Ovary (tissue), 9 donors: ENCODE results near the gene SETD6. TPM values are rescaled to one million over a fixed set of nuclear protein-coding genes. Genes with fewer than 3 reads are reported as not detected.
A peak's percentile ranks its signal among the peaks of the same experiment; 100 is the strongest.

Experiments
- DNase-seq, 5 donors: peaks; one replicate each; pipeline ENCODE4 v3.0.0-alpha.2; 2019 to 2020
- H3K27ac ChIP-seq, 2 donors: fragments of 200-600 bp; one replicate each; pipeline versions ENCODE4 v1.5.1 to v1.8.0; 2019 to 2022
- H3K27me3 ChIP-seq: fragments of 200-600 bp; one replicate; pipeline ENCODE4 v1.8.0; 2022
- H3K36me3 ChIP-seq: fragments of 200-600 bp; sonication (generic); one replicate; pipeline ENCODE4 v1.5.1; 2019
- H3K4me1 ChIP-seq: one replicate; pipeline ENCODE4 v1.8.1; 2013; ENCODE audit warnings: mild to moderate bottlenecking, moderate library complexity; ENCODE audit not compliant: insufficient read depth
- H3K4me3 ChIP-seq: fragments of 200-600 bp; sonication (generic); one replicate; pipeline ENCODE4 v1.5.1; 2017
- H3K9me3 ChIP-seq, 2 donors: fragments of 200-600 bp in 1 of 2; sonication (generic) in 1 of 2; one replicate each; pipeline versions ENCODE4 v1.5.1 to v1.8.1; 2013 to 2019; ENCODE audit warnings: mild to moderate bottlenecking in 1 of 2, moderate library complexity in 1 of 2
- CTCF ChIP-seq, 3 donors: fragments of 450-650 bp in 2 of 3; fragments of 200-600 bp in 1 of 3; IDR thresholded peaks; one replicate each; pipeline versions ENCODE4 v1.5.1 to v1.8.0; 2016 to 2022; ENCODE audit warnings: antibody characterized with exemption in 3 of 3, mild to moderate bottlenecking in 1 of 3
- EP300 ChIP-seq: sonication (generic); formaldehyde crosslinking; IDR thresholded peaks from one replicate; pipeline ENCODE4 v1.6.1; 2017; ENCODE audit warnings: antibody characterized with exemption
- POLR2A ChIP-seq: fragments of 450-650 bp; IDR thresholded peaks from one replicate; pipeline ENCODE4 v1.6.1; 2017; ENCODE audit warnings: antibody characterized with exemption, mild to moderate bottlenecking, moderate library complexity
- WGBS, 3 donors: extraction: QIAGEN DNeasy Blood & Tissue Kit in 1 of 3; methylation state at CpG; one replicate each; pipeline versions ENCODE4 v1.1.5 to v1.1.7; 2013 to 2017; 5-methylcytosine and 5-hydroxymethylcytosine counted together
- intact Hi-C, 4 donors: fragments of 100-400 bp; cut with DNase I; formaldehyde crosslinking; loops; one replicate each; pipeline versions ENCODE4 v1.11.0 to v1.15.1; 2022 to 2023
- polyA plus RNA-seq, 2 donors: library from polyadenylated mRNA; stranded (reverse); fragments of 200-250 nt in 1 of 2; fragments of 350-450 nt in 1 of 2; fragmentation: Illumina TruSeq in 1 of 2; extraction: RNeasy Lipid Tissue Mini Kit (QIAGEN cat#74804) in 1 of 2; gene quantifications; one replicate each; pipeline ENCODE4 v1.2.3, GENCODE V29; 2013 to 2014
- total RNA-seq, 7 donors: library from RNA; depleted of rRNA in 2 of 7; stranded (reverse); fragments of >200 nt in 2 of 7; fragmentation: NEBNext Ultra II Directional in 3 of 7; extraction: Animal tissue kit (Norgen Biotek cat#: 25700) in 3 of 7; gene quantifications; one replicate each; pipeline versions ENCODE4 v1.1.0 to v1.2.4, GENCODE V29; 2016 to 2023
- donor health status: DM: no; HTN: no; CAD: no; lungs with moderate emphysema.
- donor health status: DM: no; HTN: no; CAD: no.
- donor health status: Bipolar disorder and iron deficiency.
- donor health status: DM: yes; HTN: yes; CAD: no.
- donor health status: DM: no; HTN: no; CAD: no.
- donor health status: DM: yes; HTN: yes; CAD: no.

Gene SETD6
- total and polyA plus RNA-seq, 9 donors = 12.5 to 28.4 (median 18.9) TPM

DNA sequence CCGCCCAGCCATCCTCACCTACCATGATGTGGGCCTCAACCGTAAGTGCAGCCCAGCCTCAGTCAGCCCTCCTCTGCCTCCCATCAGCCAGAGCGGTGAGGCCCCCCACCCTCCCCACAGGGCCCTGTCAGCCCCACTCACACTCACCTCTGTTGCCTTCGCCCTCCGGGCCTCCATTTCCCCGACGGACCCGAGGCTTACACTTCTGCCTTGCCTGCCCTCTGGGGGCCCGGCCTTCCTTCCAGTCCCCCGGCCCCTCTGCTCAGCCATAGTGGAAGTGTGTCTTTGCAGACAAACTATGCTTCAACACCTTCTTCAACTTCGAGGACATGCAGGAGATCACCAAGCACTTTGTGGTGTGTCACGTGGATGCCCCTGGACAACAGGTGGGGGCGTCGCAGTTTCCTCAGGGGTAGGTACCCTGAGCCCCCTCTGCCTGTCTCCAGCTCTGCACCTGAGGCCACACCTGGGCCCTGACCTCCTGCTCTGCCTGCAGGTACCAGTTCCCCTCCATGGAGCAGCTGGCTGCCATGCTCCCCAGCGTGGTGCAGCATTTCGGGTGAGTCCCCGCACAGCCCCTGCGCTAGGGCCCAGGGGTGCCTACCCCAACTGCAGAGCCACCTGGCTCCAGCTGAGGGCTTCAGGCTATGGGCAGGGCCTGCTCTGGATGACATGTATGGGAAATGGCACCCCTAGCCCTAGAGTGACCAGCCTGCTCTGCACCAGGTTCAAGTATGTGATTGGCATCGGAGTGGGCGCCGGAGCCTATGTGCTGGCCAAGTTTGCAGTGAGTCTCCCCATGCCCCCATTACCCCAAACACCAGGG lies 11.2 kb upstream of the SETD6 start:
- Histone ChIP-seq H3K27me3 (no peaks in the 10 kb centered on the region), H3K4me3 (no peak overlapping the region)
- TF ChIP-seq EP300 (no peak), CTCF (IDR thresholded peaks at IDR 0.05) (no peak), POLR2A (no peak)

DNA sequence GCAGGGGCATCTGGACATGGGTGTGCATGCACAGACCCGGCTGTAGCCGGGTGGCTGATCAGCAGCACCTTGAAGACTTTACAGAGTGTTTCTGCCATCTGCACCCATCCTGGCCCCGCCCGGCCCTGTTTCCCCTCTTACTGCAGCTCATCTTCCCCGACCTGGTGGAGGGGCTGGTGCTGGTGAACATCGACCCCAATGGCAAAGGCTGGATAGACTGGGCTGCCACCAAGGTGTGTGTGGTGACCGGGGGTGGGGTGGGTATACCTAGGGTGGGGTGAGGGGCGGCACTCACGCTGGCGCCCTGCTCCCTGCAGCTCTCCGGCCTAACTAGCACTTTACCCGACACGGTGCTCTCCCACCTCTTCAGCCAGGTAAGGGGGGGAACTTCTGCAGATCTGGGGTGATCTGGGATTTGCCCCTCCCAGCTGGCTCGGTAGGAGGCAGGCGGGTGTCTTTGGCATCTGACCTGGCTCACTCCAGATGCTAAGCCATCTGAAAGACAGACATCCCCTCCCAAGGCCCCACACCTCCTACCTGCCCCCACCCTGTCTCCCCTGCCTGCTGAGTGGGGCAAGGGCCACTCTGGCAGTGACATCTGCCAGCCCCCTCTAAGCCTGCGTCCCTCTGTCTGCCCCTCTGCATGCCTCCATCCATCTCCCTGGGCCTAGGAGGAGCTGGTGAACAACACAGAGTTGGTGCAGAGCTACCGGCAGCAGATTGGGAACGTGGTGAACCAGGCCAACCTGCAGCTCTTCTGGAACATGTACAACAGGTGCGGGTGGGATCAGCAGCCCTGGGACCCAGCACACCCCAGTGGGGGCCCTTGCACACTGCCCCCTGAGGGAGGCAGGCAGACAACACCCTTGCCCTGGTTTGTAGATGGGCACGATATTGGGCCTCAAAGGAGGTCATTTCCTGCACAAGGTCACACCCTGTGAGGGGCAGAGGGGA lies 8.8 kb upstream of the SETD6 start:
- Histone ChIP-seq H3K27me3 (no peaks in the 10 kb centered on the region), H3K4me3 (no peak overlapping the region), H3K9me3 (no peaks in the 10 kb centered on the region), H3K36me3 (no peaks in the 10 kb centered on the region), H3K4me1 (no peaks in the 10 kb centered on the region), H3K27ac (no peak overlapping the region)
- WGBS, 3 donors = 76 to 83% (median 81%) methylated on average over 17 to 20 of the region's 20 CpGs
- no peak for TF ChIP-seq EP300
- TF ChIP-seq CTCF (IDR thresholded peaks at IDR 0.05) = no peak
- no peak for TF ChIP-seq POLR2A
- DNase-seq = peak in 2 of 5 donors; percentile 3 to 14
- intact Hi-C loops = loop anchor here in 1 of 4 donors (10.0 kb wide), 1 partner anchor 942 kb away; no protein-coding TSS in a partner anchor

More for the DNA sequence above, 11.2 kb upstream of the SETD6 start:
- Histone ChIP-seq H3K36me3 (no peaks in the 10 kb centered on the region), H3K9me3 (no peaks in the 10 kb centered on the region), H3K4me1 (peaks cover 6% of the 10 kb centered on the region), H3K27ac (no peak overlapping the region)
- intact Hi-C loops = loop anchor here in 1 of 4 donors (10.0 kb wide), 1 partner anchor 939 kb away; no protein-coding TSS in a partner anchor
- 94 to 96% (median 96%) methylated on average over 21 of the region's 21 CpGs for WGBS, 3 donors
- peak in 1 of 5 donors; percentile 27 for DNase-seq

DNA sequence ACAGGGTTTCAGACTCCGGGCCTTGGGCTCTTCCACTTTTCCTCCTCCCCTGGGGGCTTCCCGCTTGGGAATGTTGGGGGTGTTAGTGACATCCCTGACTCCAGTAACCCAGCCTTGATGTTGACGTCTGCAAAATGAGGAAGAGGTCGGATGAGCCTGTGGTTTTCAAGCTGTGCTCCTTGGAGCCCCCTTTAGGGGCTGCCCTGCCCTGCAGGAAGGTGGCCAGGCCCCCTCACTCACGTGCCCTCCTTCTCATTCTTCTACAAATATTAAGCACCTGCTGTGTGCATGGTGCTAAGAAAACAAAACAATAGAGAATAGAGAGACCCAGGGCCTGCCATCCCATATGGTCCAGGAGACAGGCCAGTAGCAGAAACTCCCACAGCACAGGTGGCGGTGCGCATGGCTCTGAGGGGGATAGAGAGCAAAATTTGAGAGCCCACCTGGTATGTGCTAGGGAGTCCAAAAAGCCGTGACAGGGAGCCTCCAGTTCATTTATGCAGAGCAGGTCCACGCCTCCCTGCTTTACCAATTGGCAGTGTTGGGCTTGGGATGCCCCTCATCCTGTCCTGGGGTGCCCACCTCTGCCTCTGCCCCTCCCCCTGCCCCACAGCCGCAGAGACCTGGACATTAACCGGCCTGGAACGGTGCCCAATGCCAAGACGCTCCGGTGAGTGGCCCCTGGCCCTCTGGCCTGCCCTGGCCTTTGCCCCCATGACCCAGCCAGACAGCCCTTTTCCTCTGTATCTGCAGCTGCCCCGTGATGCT lies 7.9 kb upstream of the SETD6 start:
- H3K36me3 ChIP-seq = no peaks in the 10 kb centered on the region
- WGBS, 3 donors = 70 to 75% (median 71%) methylated on average over 15 of the region's 15 CpGs
- no peak overlapping the region for H3K4me3 ChIP-seq
- H3K9me3 ChIP-seq = no peaks in the 10 kb centered on the region
- H3K27me3 ChIP-seq = no peaks in the 10 kb centered on the region
- intact Hi-C loops = loop anchor here in 1 of 4 donors (10.0 kb wide), 1 partner anchor 943 kb away; no protein-coding TSS in a partner anchor
- no peak overlapping the region for H3K27ac ChIP-seq
- no peaks in the 10 kb centered on the region for H3K4me1 ChIP-seq
- no peak for TF ChIP-seq EP300
- TF ChIP-seq POLR2A = no peak
- TF ChIP-seq CTCF (IDR thresholded peaks at IDR 0.05) = no peak
- DNase-seq = peak in 2 of 5 donors; percentile 6 to 28
